Daoy (cell line): ENCODE measurements around the gene AP1AR. TPM values are rescaled to one million over a fixed set of nuclear protein-coding genes. Genes with fewer than 3 reads are reported as not detected.

Experiments used
- DNase-seq: peaks from one replicate; pipeline ENCODE4 v3.0.0-alpha.2; 2015; ENCODE audit warnings: low read depth
- total RNA-seq: library from RNA; depleted of rRNA; stranded (reverse); fragments of >200 nt; shearing (Covaris generic); gene quantifications from 2 replicates; pipeline ENCODE4 v1.2.3, GENCODE V29; 2014; rRNA removed

The AP1AR gene
- total RNA-seq, 1 experiment from 2014 or later = 20.2 TPM

- no peak for DNase-seq
Measured at GRCh38 chr4:112312610-112313239, 81.1 kb downstream of the AP1AR start.

DNA sequence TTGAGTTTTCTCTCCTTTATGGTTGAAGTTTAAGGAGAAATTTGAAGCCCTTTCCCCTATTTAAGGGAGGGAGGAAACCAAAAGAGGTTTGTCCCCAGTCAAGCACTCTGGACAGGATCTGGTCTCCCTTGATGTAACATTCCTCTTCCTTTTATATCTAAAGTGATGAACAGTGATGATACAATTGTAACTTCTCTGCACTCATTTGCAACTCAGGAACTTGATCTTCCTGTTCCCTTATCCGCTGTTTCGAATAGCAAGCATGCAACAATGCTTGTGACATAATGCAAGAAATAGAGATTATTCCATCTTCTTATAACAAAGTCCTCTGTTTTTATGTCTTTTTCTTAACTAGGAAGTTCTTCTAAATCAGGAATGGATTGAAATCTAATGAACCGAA, 83.9 kb downstream of the AP1AR start:
- no peak for DNase-seq

- DNase-seq = no peak
Measured at GRCh38 chr4:112316360-112316759, 84.8 kb downstream of the AP1AR start.

DNA sequence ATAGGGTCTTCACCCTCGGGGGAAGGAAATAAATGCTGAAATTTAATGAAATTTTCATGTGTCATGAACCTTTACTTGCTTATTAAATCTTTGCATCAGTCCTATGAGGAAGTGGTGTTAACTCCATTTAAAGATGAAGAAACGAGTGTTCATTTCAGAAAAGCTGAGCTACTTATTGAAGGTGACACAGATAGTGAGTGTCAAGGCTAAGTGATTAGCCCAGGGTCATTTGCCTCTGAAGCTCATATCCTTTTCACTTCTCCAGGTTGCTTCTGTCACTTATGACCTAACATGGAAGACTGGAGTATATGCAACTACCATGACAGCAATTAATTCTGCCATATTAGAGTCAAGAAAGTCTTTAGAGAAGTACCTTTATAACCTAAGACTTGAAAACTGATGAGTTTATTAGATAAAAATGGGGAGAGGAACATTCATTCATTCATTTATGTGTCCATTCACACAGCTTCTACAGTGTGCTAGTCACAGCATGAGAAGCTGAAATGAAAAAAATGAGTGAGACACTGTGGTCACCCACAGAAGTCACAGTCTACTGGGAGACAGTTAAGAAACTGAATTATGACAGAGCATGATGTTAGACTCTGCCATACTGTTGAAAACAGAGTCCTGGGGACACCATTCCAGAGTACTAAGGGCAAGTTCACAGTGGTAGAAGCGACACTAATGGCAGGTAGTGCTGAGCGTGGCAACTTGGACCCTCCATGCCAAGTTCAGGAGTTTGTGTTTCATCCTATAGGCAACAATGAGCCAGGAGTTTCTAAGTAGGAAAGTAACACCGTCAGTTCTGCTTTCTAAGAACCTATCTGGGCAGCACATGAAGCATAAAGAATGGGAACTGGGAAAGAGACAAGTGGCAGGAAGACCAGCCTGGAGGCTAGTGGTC, 86.9 kb downstream of the AP1AR start:
- no peak for DNase-seq

Other genes with a start within 250 kb of the AP1AR start
- gene FAM241A, start 86.3 kb upstream of the AP1AR start, total RNA-seq = 1.8 and 2.1 TPM in 2 replicates
- gene TIFA, start 54.1 kb downstream of the AP1AR start, total RNA-seq = 4.9 and 6.3 TPM in 2 replicates
- gene ALPK1, start 65.6 kb downstream of the AP1AR start, total RNA-seq = 2.2 and 3.8 TPM in 2 replicates